GM19035 (cell line): ENCODE measurements around the gene TMEFF1.

Source experiments
- ATAC-seq: cut with Tn5 transposase; IDR thresholded peaks from one replicate; pipeline ENCODE4 v1.9.1; 2021; ENCODE audit not compliant: unreplicated experiment

The TMEFF1 gene

DNA sequence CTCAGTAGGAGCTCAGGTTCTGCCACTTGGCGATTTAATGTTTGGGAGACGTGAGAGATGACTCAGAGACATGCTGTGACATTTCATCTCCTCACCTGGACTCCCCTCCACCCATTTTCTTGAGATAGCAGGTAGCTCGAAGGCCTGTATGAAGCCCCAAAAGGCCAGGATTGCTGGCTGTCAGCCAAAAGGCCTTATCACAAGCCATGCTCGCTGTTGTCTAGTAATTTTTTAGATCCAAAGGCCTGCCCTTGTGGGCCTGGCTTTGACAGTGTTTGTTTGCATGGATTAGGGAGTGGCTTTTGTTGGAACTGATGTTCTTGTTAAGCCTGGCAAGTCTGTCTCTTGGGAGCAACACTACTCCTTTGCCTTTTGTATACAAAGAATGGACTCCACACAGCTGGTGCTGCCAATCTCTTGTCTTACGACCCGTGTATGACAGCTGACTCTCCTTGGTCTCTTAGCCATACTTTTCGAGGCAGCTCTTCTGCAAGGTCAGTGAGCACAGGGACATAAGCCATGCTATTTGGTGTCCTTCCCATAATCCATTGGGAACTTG lies 127.7 kb downstream of the TMEFF1 start:
- no peak for ATAC-seq

DNA sequence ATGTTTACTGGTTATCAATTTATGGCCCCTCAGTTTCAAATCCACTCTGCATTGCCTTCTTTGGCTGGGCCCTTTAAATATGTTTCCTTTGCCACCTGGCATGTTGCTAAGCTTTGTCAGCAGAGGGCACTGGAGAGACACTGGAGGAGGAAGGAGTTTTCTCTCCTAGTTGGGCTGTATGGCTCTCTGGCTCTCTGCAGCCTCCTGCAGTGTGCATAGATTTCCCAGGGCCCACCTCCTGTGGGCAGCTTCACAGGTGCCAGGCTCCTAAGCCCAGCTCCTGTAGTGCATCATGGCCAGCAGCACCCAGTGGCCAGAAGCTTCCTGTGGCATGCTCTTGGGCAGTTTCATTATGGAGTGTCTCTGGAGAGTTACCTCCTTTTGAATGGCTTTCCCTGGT lies 128.3 kb downstream of the TMEFF1 start:
- peak; percentile 57 for ATAC-seq

DNA sequence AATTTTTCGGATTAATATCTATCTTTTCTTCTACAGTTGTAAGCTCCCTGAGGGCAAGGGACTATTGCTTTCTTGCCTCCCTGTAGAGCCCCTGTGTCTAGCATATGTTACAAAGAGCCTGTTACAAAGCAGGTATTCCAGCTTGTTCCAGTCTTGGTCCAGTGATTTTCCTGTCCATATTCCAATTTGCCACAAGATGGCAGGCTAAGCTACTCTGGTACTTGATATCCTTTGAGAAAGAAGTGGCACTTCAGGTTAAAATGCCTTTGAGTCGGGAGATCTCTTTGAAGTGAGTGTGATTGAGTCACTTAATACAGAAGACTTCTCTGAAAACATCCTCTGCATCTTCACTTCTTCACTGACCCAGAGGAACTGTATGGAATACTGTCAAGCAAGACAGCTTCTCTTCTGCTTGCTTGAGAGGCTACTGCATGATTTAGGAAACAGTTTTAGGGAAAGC lies 129.4 kb downstream of the TMEFF1 start:
- ATAC-seq: no peak

DNA sequence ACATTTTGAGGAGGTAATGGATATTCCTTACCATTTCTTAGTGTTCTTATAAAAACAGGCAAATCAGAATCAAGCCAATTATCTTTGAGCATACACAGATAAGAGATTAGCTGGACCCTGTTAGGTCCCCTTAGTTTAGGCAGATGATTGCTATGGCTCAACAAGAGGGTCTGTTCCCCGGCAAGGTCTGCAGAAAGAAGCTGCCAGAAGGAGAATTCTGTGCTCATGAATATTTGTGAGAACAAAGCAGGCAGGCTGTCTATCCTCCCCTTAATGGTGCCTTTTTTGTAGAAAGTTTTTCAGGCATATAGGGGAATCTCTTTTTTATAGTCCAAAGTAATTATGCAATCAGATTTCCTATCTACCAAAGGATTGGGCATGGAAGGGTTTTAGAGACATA lies 132.5 kb downstream of the TMEFF1 start:
- ATAC-seq: no peak

DNA sequence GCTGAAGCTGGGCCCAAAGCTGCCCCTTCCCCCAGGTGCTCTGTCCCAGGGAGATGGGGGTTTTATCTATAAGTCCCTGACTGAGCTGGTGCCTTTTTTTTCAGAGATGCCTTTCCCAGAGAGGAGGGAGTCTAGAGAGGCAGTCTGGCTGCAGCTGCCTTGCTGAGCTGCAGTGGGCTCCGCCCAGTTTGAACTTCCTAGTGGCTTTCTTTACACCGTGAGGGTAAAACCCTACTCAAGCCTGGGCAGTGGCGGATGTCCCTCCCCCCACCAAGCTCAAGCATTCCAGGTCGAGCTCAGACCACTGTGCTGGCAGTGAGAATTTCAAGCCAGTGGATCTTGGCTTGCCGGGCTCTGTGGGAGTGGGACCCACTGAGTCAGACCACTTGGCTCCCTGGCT lies 146.2 kb downstream of the TMEFF1 start:
- no peak for ATAC-seq

DNA sequence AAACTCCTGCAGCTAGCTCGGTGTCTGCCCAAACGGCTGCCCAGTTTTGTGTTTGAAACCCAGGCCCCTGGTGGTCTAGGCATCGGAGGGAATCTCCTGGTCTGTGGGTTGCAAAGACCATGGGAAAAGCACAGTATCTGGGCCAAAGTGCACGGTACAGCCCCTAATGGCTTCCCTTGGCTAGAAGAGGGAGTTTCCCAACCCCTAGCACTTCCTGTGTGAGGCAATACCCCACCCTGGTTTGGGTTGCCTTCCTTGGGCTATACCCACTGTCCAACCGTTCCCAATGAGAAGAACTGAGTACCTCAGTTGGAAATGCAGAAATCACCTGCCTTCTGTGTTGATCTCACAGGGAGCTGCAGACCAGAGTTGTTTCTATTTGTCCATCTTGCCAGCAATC lies 146.7 kb downstream of the TMEFF1 start:
- ATAC-seq: no peak

DNA sequence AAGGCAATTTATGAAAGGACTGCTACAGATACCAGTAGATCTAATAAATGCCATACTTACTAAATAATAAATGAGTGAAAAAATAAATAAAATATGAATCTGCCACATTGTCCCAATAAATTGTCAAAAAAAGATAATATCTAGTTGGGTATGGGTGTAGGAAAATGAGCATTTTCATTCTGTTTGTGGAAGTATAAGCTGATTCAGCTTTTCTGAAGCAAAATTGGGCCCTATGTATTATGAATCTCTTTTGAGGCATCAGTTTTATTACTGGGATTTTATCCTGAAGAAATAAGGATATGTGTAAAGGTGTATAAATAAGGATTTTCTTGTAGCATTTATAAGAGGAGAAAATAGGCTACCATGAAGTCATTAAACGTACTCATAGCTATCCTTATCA lies 151.0 kb downstream of the TMEFF1 start:
- no peak for ATAC-seq

DNA sequence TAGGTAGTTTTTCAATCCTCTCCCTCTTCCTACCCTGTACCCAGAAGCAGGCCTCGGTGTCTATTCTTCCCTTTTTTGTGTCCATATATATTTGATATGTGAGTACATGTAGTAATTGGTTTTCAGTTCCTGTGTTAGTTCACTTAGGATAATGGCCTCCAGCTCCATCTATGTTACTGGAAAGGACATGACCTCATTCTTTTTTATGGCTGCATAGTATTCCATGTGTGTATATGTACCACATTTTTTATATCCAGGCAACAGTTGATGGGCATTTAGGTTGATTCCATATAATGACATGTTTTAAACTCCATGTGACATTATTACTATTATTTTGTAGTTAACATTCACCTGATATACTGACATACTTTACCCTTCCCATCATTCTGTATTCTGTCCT lies 154.0 kb downstream of the TMEFF1 start:
- no peak for ATAC-seq
